ENCODE data around the gene HNRNPD. TPM values are rescaled to one million over a fixed set of nuclear protein-coding genes. Genes with fewer than 3 reads are reported as not detected.

HNRNPD gene
- total and polyA plus RNA-seq, 2 of the 13 experiments (the other 11 are each of a cell fraction or from before 2014, with no cell fraction given) = 64.0 to 69.7 TPM

DNA sequence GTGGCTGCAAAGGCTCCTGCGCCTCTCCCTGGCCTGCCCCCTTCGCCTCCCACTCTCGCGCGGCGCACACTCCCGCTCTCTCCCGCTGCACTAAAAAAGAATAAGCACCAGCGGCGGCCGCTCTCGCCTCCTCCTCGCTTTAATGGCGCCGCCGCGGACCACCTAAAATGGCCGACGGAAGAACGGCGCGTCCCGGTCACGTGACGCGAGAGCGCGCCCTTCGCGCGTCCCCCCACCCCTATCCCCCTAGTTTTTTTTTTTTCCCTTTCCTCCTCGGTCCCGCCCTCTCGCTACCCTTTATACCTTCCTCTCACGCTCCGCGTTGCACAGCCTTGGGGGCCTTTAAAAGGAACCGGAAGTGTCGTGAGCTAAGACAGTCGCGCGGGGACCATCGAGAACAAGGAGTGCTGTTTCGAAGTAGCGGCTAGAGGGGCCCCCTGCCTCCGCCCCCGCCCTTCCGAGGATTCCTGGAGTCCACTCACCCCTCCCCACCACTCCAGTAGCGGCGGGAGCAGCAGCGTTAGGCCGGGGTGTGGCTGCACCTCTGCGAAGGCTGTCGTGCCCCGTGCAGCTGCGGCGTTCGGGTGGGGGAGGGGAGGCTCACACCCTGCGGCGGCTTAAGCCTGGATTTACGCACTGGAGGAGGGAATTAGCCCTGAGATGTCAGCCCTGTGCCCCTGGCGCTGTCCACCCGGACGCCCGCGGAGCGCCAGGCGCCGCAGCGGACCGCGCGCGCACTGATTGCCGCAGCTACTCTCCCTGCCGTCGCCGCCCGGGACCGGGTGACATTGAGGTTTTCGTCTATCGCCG is at the start of gene HNRNPD (continued):
- TF ChIP-seq ZNF142 (CRISPR knock-in tag; IDR thresholded peaks at IDR 0.05) = peak; percentile 68; the same call in 1 of the 2 replicates
- TF ChIP-seq AKNA (CRISPR knock-in tag; IDR thresholded peaks at IDR 0.05; ENCODE audit: borderline replicate concordance) = no peak
- TF ChIP-seq, protein P1, sequence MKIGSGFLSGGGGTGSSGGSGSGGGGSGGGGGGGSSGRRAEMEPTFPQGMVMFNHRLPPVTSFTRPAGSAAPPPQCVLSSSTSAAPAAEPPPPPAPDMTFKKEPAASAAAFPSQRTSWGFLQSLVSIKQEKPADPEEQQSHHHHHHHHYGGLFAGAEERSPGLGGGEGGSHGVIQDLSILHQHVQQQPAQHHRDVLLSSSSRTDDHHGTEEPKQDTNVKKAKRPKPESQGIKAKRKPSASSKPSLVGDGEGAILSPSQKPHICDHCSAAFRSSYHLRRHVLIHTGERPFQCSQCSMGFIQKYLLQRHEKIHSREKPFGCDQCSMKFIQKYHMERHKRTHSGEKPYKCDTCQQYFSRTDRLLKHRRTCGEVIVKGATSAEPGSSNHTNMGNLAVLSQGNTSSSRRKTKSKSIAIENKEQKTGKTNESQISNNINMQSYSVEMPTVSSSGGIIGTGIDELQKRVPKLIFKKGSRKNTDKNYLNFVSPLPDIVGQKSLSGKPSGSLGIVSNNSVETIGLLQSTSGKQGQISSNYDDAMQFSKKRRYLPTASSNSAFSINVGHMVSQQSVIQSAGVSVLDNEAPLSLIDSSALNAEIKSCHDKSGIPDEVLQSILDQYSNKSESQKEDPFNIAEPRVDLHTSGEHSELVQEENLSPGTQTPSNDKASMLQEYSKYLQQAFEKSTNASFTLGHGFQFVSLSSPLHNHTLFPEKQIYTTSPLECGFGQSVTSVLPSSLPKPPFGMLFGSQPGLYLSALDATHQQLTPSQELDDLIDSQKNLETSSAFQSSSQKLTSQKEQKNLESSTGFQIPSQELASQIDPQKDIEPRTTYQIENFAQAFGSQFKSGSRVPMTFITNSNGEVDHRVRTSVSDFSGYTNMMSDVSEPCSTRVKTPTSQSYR (CRISPR knock-in tag; IDR thresholded peaks at IDR 0.05; ENCODE audit: borderline replicate concordance) = peak; percentile 99
- TF ChIP-seq ZNF562 (CRISPR knock-in tag; IDR thresholded peaks at IDR 0.05; ENCODE audit: borderline replicate concordance) = peak; percentile 72; the same call in 1 of the 2 replicates
- TF ChIP-seq ZNF737 (CRISPR knock-in tag; IDR thresholded peaks at IDR 0.05; ENCODE audit: borderline replicate concordance) = no peak
- TF ChIP-seq, protein P2, sequence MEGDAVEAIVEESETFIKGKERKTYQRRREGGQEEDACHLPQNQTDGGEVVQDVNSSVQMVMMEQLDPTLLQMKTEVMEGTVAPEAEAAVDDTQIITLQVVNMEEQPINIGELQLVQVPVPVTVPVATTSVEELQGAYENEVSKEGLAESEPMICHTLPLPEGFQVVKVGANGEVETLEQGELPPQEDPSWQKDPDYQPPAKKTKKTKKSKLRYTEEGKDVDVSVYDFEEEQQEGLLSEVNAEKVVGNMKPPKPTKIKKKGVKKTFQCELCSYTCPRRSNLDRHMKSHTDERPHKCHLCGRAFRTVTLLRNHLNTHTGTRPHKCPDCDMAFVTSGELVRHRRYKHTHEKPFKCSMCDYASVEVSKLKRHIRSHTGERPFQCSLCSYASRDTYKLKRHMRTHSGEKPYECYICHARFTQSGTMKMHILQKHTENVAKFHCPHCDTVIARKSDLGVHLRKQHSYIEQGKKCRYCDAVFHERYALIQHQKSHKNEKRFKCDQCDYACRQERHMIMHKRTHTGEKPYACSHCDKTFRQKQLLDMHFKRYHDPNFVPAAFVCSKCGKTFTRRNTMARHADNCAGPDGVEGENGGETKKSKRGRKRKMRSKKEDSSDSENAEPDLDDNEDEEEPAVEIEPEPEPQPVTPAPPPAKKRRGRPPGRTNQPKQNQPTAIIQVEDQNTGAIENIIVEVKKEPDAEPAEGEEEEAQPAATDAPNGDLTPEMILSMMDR (CRISPR knock-in tag; IDR thresholded peaks at IDR 0.05) = no peak; the same call in 1 of the 2 replicates
- TF ChIP-seq, protein P3, sequence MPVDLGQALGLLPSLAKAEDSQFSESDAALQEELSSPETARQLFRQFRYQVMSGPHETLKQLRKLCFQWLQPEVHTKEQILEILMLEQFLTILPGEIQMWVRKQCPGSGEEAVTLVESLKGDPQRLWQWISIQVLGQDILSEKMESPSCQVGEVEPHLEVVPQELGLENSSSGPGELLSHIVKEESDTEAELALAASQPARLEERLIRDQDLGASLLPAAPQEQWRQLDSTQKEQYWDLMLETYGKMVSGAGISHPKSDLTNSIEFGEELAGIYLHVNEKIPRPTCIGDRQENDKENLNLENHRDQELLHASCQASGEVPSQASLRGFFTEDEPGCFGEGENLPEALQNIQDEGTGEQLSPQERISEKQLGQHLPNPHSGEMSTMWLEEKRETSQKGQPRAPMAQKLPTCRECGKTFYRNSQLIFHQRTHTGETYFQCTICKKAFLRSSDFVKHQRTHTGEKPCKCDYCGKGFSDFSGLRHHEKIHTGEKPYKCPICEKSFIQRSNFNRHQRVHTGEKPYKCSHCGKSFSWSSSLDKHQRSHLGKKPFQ (CRISPR knock-in tag; IDR thresholded peaks at IDR 0.05; ENCODE audit: insufficient replicate concordance) = no peak
- no peak for TF ChIP-seq XBP1 (CRISPR knock-in tag; IDR thresholded peaks at IDR 0.05)

Measured in HepG2 (cell line).